Measurements from ENCODE around the gene ZGLP1. TPM values are rescaled to one million over a fixed set of nuclear protein-coding genes. Genes with fewer than 3 reads are reported as not detected.

The ZGLP1 gene
- total and polyA plus RNA-seq, 2 of the 13 experiments (the other 11 are each of a cell fraction or from before 2014, with no cell fraction given), result 2.4 to 3.0 TPM

DNA sequence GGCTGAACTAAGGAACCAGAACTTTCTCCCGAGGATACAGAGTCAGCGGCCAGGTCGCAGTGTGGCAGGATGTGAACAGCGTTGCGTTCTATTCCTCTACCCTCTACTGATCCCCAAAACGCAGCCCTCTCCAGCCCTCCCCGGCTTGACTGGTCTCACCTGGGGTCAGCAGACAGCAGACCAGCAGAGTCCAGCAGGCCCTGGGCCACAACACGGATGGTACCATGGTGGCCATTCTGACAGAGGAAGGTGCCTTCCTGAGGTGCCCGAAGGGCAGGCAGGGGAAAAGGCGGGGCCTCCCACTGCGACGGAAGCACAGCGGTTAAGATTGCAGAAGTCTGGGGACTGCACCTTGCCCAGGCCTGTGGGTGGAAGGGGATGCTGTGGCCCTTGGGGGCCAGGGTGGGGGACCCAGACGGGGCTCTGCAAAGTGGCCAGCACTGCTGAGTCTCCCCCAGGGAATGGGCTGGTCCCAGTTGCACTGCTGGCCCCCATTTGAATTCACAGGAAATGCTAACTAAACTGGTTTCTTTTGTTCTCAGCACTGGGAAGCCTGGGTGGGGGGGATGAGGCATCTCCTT lies 29.9 kb upstream of the ZGLP1 start, which contains the start of gene ICAM3:
TSS of gene ICAM3 (minus strand) at position 245 of the 581 bp plus-strand sequence. CDS start at position 235, 10 bp downstream.
- DNase-seq (ENCODE audit: low spot score), result no peak
- Histone ChIP-seq H3K4me3 (replicated peaks in 1 of 3; ENCODE audit: insufficient read depth in 1 of 3, low read depth in 2 of 3, low read length in 3 of 3) (no peak within 1 kb of the TSS; a peak in 1 of 6 replicates), H3K4me2 (ENCODE audit: low read depth, low read length) (0 out of 2 replicates have a peak within 1 kb of the TSS, but pooled peaks have one; percentile 18), H3K9ac (ENCODE audit: insufficient read depth, low read depth, low read length) (no peak within 1 kb of the TSS), H3K79me2 (ENCODE audit: insufficient read depth, low read length) (no peaks in the 10 kb centered on the region), H3K27ac (ENCODE audit: extremely low read length, insufficient read depth, low read length) (no peak within 1 kb of the TSS), H3K36me3 (replicated peaks in 1 of 2; ENCODE audit: control insufficient read depth in 1 of 2, insufficient read depth in 2 of 2, low read length in 2 of 2) (no peaks in the 10 kb centered on the region), H3K9me3 (ENCODE audit: low read length) (no peaks in the 10 kb centered on the region), H2AFZ (ENCODE audit: low read length) (no peak within 1 kb of the TSS), H4K20me1 (ENCODE audit: insufficient read depth, low read length) (no peaks in the 10 kb centered on the region), H3K27me3 (ENCODE audit: control insufficient read depth in 1 of 2, insufficient read depth in 2 of 2, low read length in 2 of 2) (peaks cover 1 to 3% of the 10 kb centered on the region in 2 experiments; a peak in 3 of 5 replicates), H3K4me1 (ENCODE audit: insufficient read depth, low read length) (peaks cover 65% of the 10 kb centered on the region)
- FAIRE-seq, result no peak
- no TSS peak for BruUV-seq (replicated peaks)
- WGBS (ENCODE audit: low lambda C conversion rate), result 58% methylated on average over 13 of the region's 14 CpGs
- no peak for TF ChIP-seq NR1H2 (CRISPR knock-in tag; IDR thresholded peaks at IDR 0.05; ENCODE audit: borderline replicate concordance, low read depth)
- no peak for TF ChIP-seq KLF16 (CRISPR knock-in tag; IDR thresholded peaks at IDR 0.05)
- TF ChIP-seq ZNF510 (CRISPR knock-in tag; IDR thresholded peaks at IDR 0.05; ENCODE audit: low read depth), result no peak
- TF ChIP-seq, protein P1, sequence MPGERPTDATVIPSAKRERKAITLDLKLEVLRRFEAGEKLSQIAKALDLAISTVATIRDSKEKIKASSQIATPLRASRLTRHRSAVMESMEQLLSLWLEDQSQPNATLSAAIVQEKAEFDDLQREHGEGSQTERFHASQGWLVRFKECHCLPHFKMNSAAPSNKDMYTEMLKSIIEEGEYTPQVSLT (CRISPR knock-in tag; IDR thresholded peaks at IDR 0.05; ENCODE audit: borderline replicate concordance, low read depth), result no peak
- TF ChIP-seq, protein P2, sequence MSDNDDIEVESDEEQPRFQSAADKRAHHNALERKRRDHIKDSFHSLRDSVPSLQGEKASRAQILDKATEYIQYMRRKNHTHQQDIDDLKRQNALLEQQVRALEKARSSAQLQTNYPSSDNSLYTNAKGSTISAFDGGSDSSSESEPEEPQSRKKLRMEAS (IDR thresholded peaks at IDR 0.05), result no peak
- no peak for TF ChIP-seq ZFP82 (CRISPR knock-in tag; IDR thresholded peaks at IDR 0.05; ENCODE audit: borderline replicate concordance)
- no peak for TF ChIP-seq FOXM1 (CRISPR knock-in tag; IDR thresholded peaks at IDR 0.05)
- TF ChIP-seq MBNL3 (CRISPR knock-in tag; conservative IDR thresholded peaks at IDR 0.05), result no peak
- intact Hi-C loops (cut with micrococcal nuclease; ENCODE audit: unreplicated experiment) (loop anchor here (5.0 kb wide), 1 partner anchor 48 kb away; no protein-coding TSS in a partner anchor), in situ Hi-C loops (cut with HindIII; ENCODE audit: extremely low pct_ligation_motif_present, low pct_unique_long_range_greater_than_20kb) (loop anchor here (5.0 kb wide), 1 partner anchor 43 kb away; the partner anchor contains the start of gene TYK2)
- ATAC-seq, result no peak
- ChIA-PET POLR2A (no interaction called here), CTCF (ENCODE audit: low intra/inter-chr PET ratio, low total read pairs) (no interaction called here)

All from HepG2 (cell line).